Measurements from ENCODE around the gene PLEKHG3.

- TF ChIP-seq CTCF (IDR thresholded peaks at IDR 0.05) (no peak), EZH2phosphoT487 (IDR thresholded peaks at IDR 0.05) (no peak), EZH2 (IDR thresholded peaks at IDR 0.05) (no peak)
Measured at GRCh38 chr14:64721899-64722298, 17.7 kb downstream of the PLEKHG3 start.

All from neural progenitor cell (in vitro differentiated cells).